Activated naive CD4-positive, alpha-beta T cell (primary cell): ENCODE results near the gene GIT2.

ENCODE experiments used
- DNase-seq, 4 experiments: peaks; one replicate each; lab custom pipeline; 2025; lab: John Stamatoyannopoulos, UW

Gene GIT2

GRCh38 chr12:109981311-109981710, 14.9 kb downstream of the GIT2 start:
- peak in 1 of 4 experiments; percentile 7 for DNase-seq

- DNase-seq = no peak
These were observed 23.3 kb downstream of the GIT2 start for GRCh38 chr12:109972821-109973220.

GRCh38 chr12:109968801-109969200, 27.4 kb downstream of the GIT2 start:
- no peak for DNase-seq

DNA sequence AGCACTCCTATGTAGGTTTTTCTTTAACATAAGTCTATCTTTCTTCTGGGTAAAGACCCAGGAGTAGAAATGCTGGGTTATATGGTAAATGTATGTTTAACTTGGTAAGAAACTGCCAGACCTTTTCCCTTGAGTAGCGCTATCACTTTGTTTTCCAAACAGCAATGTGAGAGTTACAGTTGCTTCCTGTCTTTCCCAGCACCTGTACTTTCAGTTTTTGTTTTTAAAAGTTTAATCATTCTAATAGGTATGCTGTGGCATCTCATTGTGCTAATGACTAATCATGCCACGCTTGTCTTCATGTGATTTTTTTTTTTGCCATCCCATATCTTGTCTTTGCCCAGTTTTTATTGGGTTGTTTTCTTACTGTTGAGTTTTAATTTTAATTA, 28.1 kb downstream of the GIT2 start:
- no peak for DNase-seq

DNA sequence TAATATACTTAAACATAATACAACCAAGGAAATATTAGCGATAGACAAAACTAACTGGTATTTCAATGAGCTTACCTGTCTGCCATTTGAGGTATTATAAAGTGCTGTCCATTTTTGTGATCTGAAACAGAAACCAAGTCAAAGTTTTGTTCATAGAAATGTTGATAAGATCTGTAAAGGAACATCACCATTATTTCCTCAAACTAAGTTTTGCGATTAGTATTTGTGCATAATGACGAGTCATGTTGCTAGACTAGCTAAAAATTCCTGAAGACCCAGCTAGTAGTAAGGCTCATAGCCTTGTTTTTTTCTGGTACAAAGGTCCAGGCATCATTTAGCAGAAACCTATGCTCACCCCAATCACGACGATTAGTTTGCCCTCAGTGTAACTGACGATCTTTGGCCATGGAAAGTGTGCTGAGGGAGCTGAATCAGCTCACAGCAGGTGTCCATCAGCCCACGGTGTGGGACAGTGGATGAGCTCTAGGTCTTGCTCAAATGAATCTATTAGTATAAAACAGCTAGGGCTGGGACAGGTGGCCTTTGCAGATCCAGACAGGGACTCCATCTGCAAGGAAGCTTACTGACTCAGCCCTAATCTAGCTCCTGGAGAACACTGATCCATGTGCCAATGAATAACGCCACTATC, 28.7 kb downstream of the GIT2 start:
- no peak for DNase-seq

DNA sequence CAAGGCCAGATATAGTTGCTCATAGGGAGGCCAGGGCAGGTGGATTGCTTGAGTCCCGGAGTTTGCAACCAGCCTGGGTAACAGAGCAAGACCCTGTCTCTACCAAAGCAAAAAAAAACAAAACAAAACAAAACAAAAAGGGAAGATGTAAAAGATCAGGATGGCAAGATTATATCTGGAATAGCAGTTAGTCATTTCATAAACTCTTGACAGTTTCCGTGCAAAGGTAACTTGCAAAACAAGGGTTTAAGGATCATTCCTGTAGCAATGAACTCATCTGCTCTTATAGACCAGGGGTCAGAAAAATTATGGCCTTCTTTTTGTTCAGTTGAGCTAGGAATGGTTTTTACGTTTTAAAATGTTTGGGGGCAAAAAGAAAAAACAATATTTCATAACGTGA, 29.6 kb downstream of the GIT2 start:
- DNase-seq = no peak

DNA sequence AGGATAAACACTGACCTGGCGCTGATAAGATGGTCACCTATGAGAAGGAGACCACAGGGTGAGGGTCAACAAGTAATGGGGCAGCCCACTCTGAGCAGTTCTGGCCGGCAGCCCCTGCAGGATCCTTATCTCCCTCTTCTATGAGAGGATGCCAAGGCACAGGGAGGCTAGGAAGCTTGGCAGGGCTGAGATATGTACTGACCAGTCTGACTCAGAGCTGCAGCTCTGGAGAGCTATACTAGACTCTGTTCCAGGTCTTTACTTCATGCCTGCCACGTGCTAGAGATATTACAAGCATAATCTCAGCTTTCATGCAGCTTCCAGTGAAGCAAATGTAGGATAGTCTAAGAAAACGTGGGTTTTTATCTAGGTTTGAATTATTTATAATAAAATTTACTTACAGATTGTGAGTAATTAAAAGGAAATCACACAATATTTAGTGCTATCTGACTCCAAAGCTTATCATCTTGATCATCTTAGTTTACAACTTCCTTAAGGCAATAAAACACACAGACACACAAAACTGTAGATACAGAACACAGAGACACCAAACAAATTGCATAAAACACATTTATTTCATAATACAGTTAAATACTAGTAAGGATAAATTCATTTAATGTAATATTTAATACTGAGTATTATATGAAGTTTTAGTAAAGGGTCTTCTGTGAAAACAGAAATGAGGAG, 32.3 kb downstream of the GIT2 start:
- DNase-seq = no peak

- no peak for DNase-seq
These were observed 32.8 kb downstream of the GIT2 start for GRCh38 chr12:109963330-109963729.

DNA sequence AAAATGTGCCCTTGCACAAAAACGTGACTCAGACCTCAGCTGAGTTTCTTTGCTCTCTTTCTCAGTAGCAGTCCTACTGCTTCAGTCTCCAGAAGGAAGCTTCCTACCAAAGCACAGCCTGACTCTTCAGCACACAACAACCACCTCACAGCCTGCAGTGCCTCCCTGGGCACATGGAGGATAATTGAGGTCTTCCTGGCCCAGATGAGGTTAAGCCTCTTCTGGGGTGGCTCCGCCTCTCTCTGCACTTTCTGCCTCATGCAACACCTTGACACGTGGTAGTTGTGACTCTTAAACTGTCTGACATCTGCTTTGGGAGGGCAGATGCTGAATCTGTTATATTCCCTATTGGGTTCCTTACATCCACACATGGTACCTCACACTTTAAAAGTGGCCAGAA, 33.8 kb downstream of the GIT2 start:
- DNase-seq = no peak

- no peak for DNase-seq
These were observed 34.6 kb downstream of the GIT2 start for GRCh38 chr12:109961612-109962011.

- no peak for DNase-seq
These were observed 35.0 kb downstream of the GIT2 start for GRCh38 chr12:109961201-109961600.

- DNase-seq = no peak
These were observed 36.6 kb downstream of the GIT2 start for GRCh38 chr12:109959411-109960093.

GRCh38 chr12:109958374-109958773, 37.8 kb downstream of the GIT2 start:
- DNase-seq = no peak

DNA sequence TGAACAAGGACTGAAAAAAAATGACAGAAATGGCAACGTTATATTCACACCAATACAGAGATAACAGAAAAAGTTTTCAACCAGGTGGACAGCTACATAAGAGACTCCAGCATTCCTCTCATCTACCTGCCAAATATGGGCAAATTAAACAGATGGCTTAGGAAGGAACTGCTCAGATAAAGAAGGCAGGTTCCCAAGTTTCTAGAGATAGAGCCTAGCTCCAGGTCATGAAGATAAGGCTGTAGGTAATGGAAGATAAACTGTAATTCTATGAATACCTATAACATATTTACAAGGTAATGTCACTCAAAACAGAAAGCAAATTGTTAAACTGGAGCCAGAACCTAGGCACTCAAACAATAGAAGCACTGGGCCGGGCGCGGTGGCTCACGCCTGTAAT, 42.5 kb downstream of the GIT2 start:
- no peak for DNase-seq

- DNase-seq = no peak
These were observed 43.3 kb downstream of the GIT2 start for GRCh38 chr12:109952873-109953272.

GRCh38 chr12:109952160-109952858, 43.9 kb downstream of the GIT2 start:
- no peak for DNase-seq

DNA sequence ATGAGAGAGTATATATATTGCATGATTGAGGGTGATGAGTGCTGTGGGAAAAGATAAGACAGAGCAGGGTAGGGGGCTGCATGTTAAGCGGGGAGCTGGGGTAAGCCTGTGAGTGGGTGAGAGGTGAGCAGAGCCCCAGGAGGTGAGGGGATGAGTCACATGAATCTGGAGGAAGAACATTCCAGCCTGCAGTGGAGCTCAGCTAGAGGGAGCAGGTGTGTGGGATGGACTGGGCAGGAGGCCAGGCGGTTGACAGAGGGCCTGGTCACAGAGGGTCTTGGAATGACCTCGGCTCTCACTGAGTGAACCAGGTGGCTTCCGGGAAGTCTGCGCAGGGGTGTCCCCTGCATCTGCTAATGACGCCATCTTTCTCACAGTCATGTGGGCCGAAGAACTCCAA, 44.4 kb downstream of the GIT2 start:
- DNase-seq = no peak

- DNase-seq = no peak
These were observed 45.0 kb downstream of the GIT2 start for GRCh38 chr12:109951136-109951535.

- no peak for DNase-seq
These were observed 45.5 kb downstream of the GIT2 start for GRCh38 chr12:109950625-109951024.

GRCh38 chr12:109949089-109949488, 47.1 kb downstream of the GIT2 start:
- no peak for DNase-seq

DNA sequence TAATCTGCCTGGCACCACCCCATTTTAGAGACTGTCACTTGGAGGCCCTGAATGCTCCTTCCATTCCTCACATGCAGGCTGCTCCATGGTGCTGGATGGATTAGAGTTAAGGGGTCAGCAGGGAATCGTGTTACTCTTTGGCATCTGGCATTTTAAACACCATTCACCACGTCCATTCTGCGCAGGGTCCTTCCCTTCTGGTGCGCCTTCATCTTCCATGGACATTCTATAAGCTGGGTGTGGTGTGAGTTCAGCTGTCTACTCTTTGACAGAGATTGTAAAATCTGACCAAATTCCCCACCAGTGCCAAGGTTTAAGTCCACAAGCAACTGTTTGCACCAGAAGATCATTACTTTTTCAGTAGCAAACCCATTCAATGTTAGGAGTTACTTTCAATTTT, 47.8 kb downstream of the GIT2 start:
- DNase-seq = no peak

DNA sequence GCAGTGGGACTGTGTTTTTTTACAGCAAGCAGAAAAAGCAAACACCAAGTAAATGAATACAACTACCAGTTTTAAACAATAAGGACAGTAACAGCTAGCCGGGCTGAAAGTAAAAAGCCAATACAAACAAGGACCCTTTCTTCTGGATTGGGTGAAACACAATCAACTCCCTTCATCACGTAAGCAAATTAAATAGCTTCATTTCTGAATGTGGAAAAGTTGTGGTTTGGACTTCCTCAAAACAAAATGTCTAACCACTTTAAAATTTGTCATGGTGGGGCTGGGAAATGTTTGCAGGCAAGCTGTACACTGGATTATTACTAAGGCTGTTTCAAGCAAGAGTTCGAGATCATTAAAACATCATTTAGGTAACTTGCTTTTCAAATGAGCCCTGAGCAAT, 48.6 kb downstream of the GIT2 start:
- DNase-seq = no peak

DNA sequence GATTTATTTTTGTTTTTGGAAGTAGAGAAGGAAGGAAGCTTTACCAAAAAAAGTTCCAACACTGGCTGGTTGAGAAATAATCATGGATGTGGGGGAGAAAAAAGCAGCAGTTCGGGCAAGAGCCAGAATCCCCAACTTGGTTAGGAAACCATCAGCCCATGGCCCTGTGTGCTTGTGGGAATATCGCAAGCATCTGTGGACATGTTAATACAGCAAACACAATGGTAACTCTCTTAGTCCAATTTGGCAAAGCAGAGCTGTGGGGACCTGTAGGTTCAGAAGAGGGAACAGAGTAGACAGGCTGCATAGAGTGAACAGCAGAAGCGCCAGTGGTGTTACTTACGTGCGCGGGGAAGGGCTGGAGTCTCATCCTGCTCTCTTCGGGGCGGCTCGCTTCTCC, 49.3 kb downstream of the GIT2 start:
- DNase-seq = no peak
